ENCODE results near the gene MYL12B.

The MYL12B gene

DNA sequence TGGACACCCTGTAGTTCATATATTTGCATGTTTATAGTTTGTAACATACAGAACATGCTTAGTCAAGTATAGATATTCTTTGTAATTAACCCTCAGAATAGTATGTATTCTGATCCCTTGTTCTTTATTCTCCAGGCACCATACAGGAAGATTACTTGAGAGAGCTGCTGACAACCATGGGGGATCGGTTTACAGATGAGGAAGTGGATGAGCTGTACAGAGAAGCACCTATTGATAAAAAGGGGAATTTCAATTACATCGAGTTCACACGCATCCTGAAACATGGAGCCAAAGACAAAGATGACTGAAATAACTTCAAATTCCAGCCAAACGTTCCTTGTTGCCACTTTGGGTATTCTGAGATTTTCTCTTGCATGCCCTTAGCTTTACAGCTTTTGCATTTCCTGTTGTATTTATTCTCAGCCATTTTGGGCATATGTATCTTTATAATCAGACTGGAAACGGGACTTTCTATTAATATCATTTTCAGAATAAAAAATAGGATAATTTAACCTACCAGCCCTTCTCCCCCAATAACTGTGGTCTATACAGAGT is 6.2 kb upstream of the MYL12B start:
- peak overlapping the region; percentile 86 for H3K27ac ChIP-seq
- no peak for TF ChIP-seq ZFX (IDR thresholded peaks at IDR 0.05; ENCODE audit: borderline replicate concordance)

- TF ChIP-seq, protein P1, sequence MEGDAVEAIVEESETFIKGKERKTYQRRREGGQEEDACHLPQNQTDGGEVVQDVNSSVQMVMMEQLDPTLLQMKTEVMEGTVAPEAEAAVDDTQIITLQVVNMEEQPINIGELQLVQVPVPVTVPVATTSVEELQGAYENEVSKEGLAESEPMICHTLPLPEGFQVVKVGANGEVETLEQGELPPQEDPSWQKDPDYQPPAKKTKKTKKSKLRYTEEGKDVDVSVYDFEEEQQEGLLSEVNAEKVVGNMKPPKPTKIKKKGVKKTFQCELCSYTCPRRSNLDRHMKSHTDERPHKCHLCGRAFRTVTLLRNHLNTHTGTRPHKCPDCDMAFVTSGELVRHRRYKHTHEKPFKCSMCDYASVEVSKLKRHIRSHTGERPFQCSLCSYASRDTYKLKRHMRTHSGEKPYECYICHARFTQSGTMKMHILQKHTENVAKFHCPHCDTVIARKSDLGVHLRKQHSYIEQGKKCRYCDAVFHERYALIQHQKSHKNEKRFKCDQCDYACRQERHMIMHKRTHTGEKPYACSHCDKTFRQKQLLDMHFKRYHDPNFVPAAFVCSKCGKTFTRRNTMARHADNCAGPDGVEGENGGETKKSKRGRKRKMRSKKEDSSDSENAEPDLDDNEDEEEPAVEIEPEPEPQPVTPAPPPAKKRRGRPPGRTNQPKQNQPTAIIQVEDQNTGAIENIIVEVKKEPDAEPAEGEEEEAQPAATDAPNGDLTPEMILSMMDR (IDR thresholded peaks at IDR 0.05): no peak
- no peak for TF ChIP-seq ZFX (IDR thresholded peaks at IDR 0.05; ENCODE audit: borderline replicate concordance)
- peak overlapping the region; percentile 86 for H3K27ac ChIP-seq
Observed at GRCh38 chr18:3256693-3257626, 5.0 kb upstream of the MYL12B start.

- no peak for TF ChIP-seq ZFX (IDR thresholded peaks at IDR 0.05; ENCODE audit: borderline replicate concordance)
- TF ChIP-seq, protein P1 (IDR thresholded peaks at IDR 0.05): no peak
- peak overlapping the region; percentile 86 for H3K27ac ChIP-seq
Observed at GRCh38 chr18:3257627-3258120, 4.3 kb upstream of the MYL12B start.

GRCh38 chr18:3260995-3261372 is 949 bp upstream of the MYL12B start:
- TF ChIP-seq ZFX (IDR thresholded peaks at IDR 0.05; ENCODE audit: borderline replicate concordance): no peak
- TF ChIP-seq, protein P1 (IDR thresholded peaks at IDR 0.05): no peak
- H3K27ac ChIP-seq: peak overlapping the region; percentile 86

DNA sequence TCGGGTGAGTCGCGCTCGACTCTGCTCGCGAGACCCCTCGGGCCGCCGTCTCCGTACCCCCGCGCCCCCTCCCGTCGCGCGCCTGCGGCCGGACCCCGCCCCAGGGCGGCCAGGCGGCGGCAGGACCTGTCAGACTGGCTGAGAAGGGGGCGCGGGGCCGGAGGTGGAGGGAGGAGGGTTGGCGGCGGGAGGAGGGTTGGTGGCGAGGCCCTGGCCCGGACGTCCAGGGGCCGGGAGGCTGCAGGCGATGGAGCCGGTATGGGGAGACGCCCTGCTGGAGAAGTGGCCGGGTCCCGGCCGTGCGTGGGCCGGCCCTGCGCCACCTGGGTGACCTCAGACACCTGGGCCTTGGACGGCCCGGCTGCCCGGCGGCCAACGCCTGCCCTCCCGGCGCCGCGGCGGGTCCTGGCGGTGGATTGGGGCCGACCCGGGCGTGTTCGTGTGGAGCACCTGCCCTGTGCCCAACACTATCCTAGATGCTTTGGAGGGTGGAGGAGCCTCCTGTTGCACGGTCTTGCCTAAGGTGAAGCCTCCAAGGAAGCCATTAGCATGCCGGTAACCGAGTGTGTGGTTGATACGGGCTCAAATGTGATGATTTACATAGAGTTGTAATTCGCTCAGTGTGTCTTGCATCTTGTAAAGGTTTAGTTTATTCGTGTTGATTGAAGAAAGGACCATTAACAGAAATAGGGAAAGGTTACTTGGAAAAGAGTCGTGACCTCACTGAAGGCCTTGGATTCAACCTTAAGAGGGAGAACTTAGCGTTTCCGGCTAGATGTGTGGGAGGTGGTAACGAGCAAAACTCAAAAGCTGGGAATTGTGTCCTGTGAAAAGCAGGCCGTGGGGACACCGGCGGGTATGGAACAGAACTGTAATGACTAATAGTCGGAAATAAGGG is 550 bp downstream of the MYL12B start:
- H3K27ac ChIP-seq: peak overlapping the region; percentile 86
- TF ChIP-seq, protein P1 (IDR thresholded peaks at IDR 0.05): no peak
- no peak for TF ChIP-seq ZFX (IDR thresholded peaks at IDR 0.05; ENCODE audit: borderline replicate concordance)

- TF ChIP-seq ZFX (IDR thresholded peaks at IDR 0.05; ENCODE audit: borderline replicate concordance): no peak
- TF ChIP-seq, protein P1 (IDR thresholded peaks at IDR 0.05): no peak
- H3K27ac ChIP-seq: peak overlapping the region; percentile 86
Observed at GRCh38 chr18:3263132-3263700, 1.3 kb downstream of the MYL12B start.

- no peak overlapping the region for H3K27ac ChIP-seq
- TF ChIP-seq ZFX (IDR thresholded peaks at IDR 0.05; ENCODE audit: borderline replicate concordance): no peak
- TF ChIP-seq, protein P1 (IDR thresholded peaks at IDR 0.05): no peak
Observed at GRCh38 chr18:3264362-3264761, 2.4 kb downstream of the MYL12B start.

Measured in 22Rv1 (cell line).